DOHH2 (cell line): ENCODE results near the gene KIF21A.

Source experiments
- H3F3A ChIP-seq: fragments of 200-600 bp; sonication (generic), shearing (Covaris generic); 2 replicates; pipeline ENCODE4 v1.6.0; 2016; ENCODE audit warnings: antibody characterized with exemption, mild to moderate bottlenecking; ENCODE audit not compliant: control insufficient read depth, insufficient read depth
- H3K27ac ChIP-seq: fragments of 200-600 bp; sonication (generic); 2 replicates; pipeline ENCODE4 v1.5.1; 2014; ENCODE audit warnings: low read depth, mild to moderate bottlenecking, low read length, moderate library complexity
- H3K27me3 ChIP-seq: fragments of 200-600 bp; sonication (generic); 2 replicates; pipeline ENCODE4 v1.6.1; 2014; ENCODE audit warnings: mild to moderate bottlenecking, low read length, mixed read lengths; ENCODE audit not compliant: control insufficient read depth
- H3K36me3 ChIP-seq: fragments of 200-600 bp; sonication (generic); 2 replicates; pipeline ENCODE4 v1.6.1; 2014; ENCODE audit warnings: mild to moderate bottlenecking, low read length, moderate library complexity, mixed read lengths; ENCODE audit not compliant: control insufficient read depth
- H3K4me1 ChIP-seq: fragments of 200-600 bp; sonication (generic); 2 replicates; pipeline ENCODE4 v1.6.1; 2014; ENCODE audit warnings: mild to moderate bottlenecking, low read length, mixed read lengths; ENCODE audit not compliant: control insufficient read depth
- H3K4me2 ChIP-seq: fragments of 200-600 bp; sonication (generic); 2 replicates; pipeline ENCODE4 v1.6.0; 2014; ENCODE audit warnings: mild to moderate bottlenecking, low read length, moderate library complexity
- H3K4me3 ChIP-seq: fragments of 200-600 bp; sonication (generic); 2 replicates; pipeline ENCODE4 v1.5.1; 2014; ENCODE audit warnings: mild to moderate bottlenecking, low read length, mixed read lengths
- H3K79me2 ChIP-seq: fragments of 200-600 bp; sonication (generic); 2 replicates; pipeline ENCODE4 v1.6.1; 2014; ENCODE audit warnings: mild to moderate bottlenecking, low read length, mixed read lengths; ENCODE audit not compliant: control insufficient read depth
- H3K9me2 ChIP-seq: fragments of 200-600 bp; sonication (generic); replicated peaks from 2 replicates; pipeline ENCODE4 v1.6.1; 2014; ENCODE audit warnings: mild to moderate bottlenecking, low read length, mixed read lengths; ENCODE audit not compliant: control insufficient read depth
- H3K9me3 ChIP-seq: fragments of 200-600 bp; sonication (generic); 2 replicates; pipeline ENCODE4 v1.6.1; 2014; ENCODE audit warnings: antibody characterized with exemption, low read length, mixed read lengths; ENCODE audit not compliant: control insufficient read depth, insufficient read depth
- H4K20me1 ChIP-seq: fragments of 200-600 bp; sonication (generic); 2 replicates; pipeline ENCODE4 v1.6.0; 2014; ENCODE audit warnings: low read depth, mild to moderate bottlenecking, antibody characterized with exemption, low read length, moderate library complexity; ENCODE audit not compliant: control insufficient read depth, insufficient read depth
- EZH2phosphoT487 ChIP-seq: fragments of 200-600 bp; sonication (generic); IDR thresholded peaks from 2 replicates; pipeline ENCODE4 v1.6.1; 2017; ENCODE audit warnings: borderline replicate concordance, mild to moderate bottlenecking, antibody characterized with exemption, low read length, moderate library complexity, mixed read lengths
- TF ChIP-seq, protein P1 (sequence below): fragments of 200-600 bp; sonication (generic); IDR thresholded peaks from one replicate; pipeline ENCODE4 v1.5.1; 2014; ENCODE audit warnings: antibody characterized with exemption, mild to moderate bottlenecking, low read depth, low read length; ENCODE audit not compliant: poor library complexity, severe bottlenecking

KIF21A gene

GRCh38 chr12:39441963-39442830, 723 bp downstream of the KIF21A start:
- Histone ChIP-seq H3K4me3 (no peak overlapping the region), H3K4me2 (no peak overlapping the region), H3F3A (no peaks in the 10 kb centered on the region), H3K9me2 (no peaks in the 10 kb centered on the region), H3K27me3 (peaks cover 22% of the 10 kb centered on the region), H3K9me3 (peaks cover 3% of the 10 kb centered on the region; the same call in 1 of the 2 replicates), H3K79me2 (no peaks in the 10 kb centered on the region), H3K27ac (no peak overlapping the region), H3K4me1 (no peaks in the 10 kb centered on the region), H3K36me3 (no peaks in the 10 kb centered on the region), H4K20me1 (no peaks in the 10 kb centered on the region)
- TF ChIP-seq EZH2phosphoT487, result no peak
- TF ChIP-seq, protein P1, sequence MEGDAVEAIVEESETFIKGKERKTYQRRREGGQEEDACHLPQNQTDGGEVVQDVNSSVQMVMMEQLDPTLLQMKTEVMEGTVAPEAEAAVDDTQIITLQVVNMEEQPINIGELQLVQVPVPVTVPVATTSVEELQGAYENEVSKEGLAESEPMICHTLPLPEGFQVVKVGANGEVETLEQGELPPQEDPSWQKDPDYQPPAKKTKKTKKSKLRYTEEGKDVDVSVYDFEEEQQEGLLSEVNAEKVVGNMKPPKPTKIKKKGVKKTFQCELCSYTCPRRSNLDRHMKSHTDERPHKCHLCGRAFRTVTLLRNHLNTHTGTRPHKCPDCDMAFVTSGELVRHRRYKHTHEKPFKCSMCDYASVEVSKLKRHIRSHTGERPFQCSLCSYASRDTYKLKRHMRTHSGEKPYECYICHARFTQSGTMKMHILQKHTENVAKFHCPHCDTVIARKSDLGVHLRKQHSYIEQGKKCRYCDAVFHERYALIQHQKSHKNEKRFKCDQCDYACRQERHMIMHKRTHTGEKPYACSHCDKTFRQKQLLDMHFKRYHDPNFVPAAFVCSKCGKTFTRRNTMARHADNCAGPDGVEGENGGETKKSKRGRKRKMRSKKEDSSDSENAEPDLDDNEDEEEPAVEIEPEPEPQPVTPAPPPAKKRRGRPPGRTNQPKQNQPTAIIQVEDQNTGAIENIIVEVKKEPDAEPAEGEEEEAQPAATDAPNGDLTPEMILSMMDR, result no peak

DNA sequence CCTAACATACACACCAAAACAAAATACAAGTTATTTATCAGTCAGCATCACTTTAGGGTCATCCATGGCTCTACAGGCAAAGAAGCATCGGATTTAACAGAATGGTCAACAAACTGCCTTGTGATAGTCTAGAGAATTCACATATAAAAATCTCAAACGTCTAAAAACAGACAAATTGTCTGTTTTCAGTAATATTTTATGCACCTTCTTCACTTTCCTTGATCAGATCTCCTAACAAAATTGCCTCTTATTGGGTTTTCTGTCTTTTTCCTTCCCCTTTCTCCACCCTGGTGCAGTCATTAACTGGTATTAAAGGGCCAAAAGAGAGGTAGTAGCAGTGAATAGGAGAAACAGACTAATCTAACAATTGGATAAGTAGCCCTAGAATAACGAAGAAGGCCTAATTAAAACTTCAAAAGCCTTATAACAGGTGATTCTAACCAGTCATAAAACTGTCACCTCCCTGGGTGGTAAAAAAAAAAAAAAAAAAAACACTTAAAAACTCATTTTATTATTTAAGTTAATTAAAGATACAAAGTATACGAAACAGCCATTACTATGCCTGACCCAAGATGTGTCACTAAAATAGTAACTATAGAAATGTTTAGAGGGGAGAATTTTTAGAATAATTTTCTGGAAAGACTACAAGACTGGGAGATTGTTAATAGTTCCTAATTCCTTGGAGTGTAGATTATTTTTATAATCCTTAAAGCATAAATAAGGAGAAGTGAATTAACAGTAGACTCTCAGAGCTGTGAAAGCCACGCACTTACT, 1.5 kb downstream of the KIF21A start:
- H3K4me1 ChIP-seq, result no peaks in the 10 kb centered on the region
- H3K4me3 ChIP-seq, result no peak overlapping the region
- H3K79me2 ChIP-seq, result no peaks in the 10 kb centered on the region
- no peaks in the 10 kb centered on the region for H3K36me3 ChIP-seq
- peaks cover 22% of the 10 kb centered on the region for H3K27me3 ChIP-seq
- no peaks in the 10 kb centered on the region for H4K20me1 ChIP-seq
- TF ChIP-seq EZH2phosphoT487, result no peak
- TF ChIP-seq, protein P1, result no peak
- no peaks in the 10 kb centered on the region for H3K9me2 ChIP-seq
- no peak overlapping the region for H3K27ac ChIP-seq
- peaks cover 3% of the 10 kb centered on the region; the same call in 1 of the 2 replicates for H3K9me3 ChIP-seq
- no peaks in the 10 kb centered on the region for H3F3A ChIP-seq
- no peak overlapping the region for H3K4me2 ChIP-seq

- Histone ChIP-seq H3K9me3 (peaks cover 3% of the 10 kb centered on the region; the same call in 1 of the 2 replicates), H4K20me1 (no peaks in the 10 kb centered on the region), H3K9me2 (no peaks in the 10 kb centered on the region), H3K79me2 (no peaks in the 10 kb centered on the region), H3K4me1 (no peaks in the 10 kb centered on the region), H3K4me2 (no peak overlapping the region), H3F3A (no peaks in the 10 kb centered on the region), H3K4me3 (no peak overlapping the region), H3K36me3 (no peaks in the 10 kb centered on the region), H3K27me3 (peaks cover 22% of the 10 kb centered on the region), H3K27ac (no peak overlapping the region)
- TF ChIP-seq, protein P1, result no peak
- no peak for TF ChIP-seq EZH2phosphoT487
These were observed 2.1 kb downstream of the KIF21A start for GRCh38 chr12:39440781-39441180.
